Ishikawa (cell line): Measurements from ENCODE around the gene RPRD1A.

Experiments
- EGR1 ChIP-seq: IDR thresholded peaks from 2 replicates; pipeline ENCODE4 v1.6.1; 2012
- TCF12 ChIP-seq: IDR thresholded peaks from 2 replicates; pipeline ENCODE4 v1.6.1; 2012; ENCODE audit warnings: low read depth

DNA sequence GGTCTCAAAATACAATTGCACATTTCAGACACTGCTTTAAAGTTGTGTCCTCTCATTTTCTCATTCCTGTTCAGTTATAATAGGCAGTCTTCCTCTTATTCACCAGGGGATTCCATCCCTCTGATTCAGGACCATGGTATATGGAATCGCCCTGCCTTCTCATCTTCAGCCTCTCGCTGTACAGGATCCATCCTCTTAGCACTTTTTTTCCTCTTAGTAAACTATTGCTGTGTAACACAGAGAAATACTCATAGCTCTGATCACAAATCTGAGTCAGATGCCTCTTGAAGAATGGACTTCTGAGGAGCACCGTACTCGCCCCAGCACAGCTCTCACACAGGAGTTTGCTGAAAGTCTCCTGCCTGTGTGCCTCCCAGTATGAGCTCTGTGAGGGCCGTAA, 83.5 kb downstream of the RPRD1A start:
- TF ChIP-seq TCF12 (no peak), EGR1 (no peak)
